Loucy (cell line): Measurements from ENCODE around the gene C1orf174.

Experiments used
- H2AFZ ChIP-seq: fragments of 200-600 bp; sonication (generic); 2 replicates; pipeline ENCODE4 v1.6.0; 2016; ENCODE audit warnings: antibody characterized with exemption, mild to moderate bottlenecking, low read length, moderate library complexity
- H3F3A ChIP-seq: fragments of 200-600 bp; 2 replicates; pipeline ENCODE4 v1.6.0; 2016; ENCODE audit warnings: antibody characterized with exemption, low read depth, mild to moderate bottlenecking
- H3K27me3 ChIP-seq: fragments of 200-600 bp; sonication (generic); 2 replicates; pipeline ENCODE4 v1.6.1; 2014; ENCODE audit warnings: low read length, mild to moderate bottlenecking; ENCODE audit not compliant: insufficient read depth, poor library complexity, severe bottlenecking
- H3K36me3 ChIP-seq: fragments of 200-600 bp; sonication (generic); 2 replicates; pipeline ENCODE4 v1.6.1; 2016; ENCODE audit warnings: low read length; ENCODE audit not compliant: insufficient read depth
- H3K4me1 ChIP-seq: fragments of 200-600 bp; sonication (generic); 2 replicates; pipeline ENCODE4 v1.5.1; 2014; ENCODE audit warnings: low read length, mild to moderate bottlenecking; ENCODE audit not compliant: insufficient read depth, poor library complexity, severe bottlenecking
- H3K4me2 ChIP-seq: fragments of 200-600 bp; sonication (generic); 2 replicates; pipeline ENCODE4 v1.6.0; 2014; ENCODE audit warnings: antibody characterized with exemption, low read length, low read depth, mild to moderate bottlenecking; ENCODE audit not compliant: poor library complexity, severe bottlenecking
- H3K4me3 ChIP-seq: fragments of 200-600 bp; sonication (generic); 2 replicates; pipeline ENCODE4 v1.5.1; 2014; ENCODE audit warnings: low read length, mild to moderate bottlenecking, mixed read lengths; ENCODE audit not compliant: poor library complexity, severe bottlenecking
- H3K79me2 ChIP-seq: fragments of 200-600 bp; sonication (generic); 2 replicates; pipeline ENCODE4 v1.6.1; 2014; ENCODE audit warnings: low read length; ENCODE audit not compliant: insufficient read depth
- H3K9ac ChIP-seq: fragments of 200-600 bp; sonication (generic); 2 replicates; pipeline ENCODE4 v1.6.0; 2014; ENCODE audit warnings: mild to moderate bottlenecking, low read depth, low read length, moderate library complexity; ENCODE audit not compliant: poor library complexity, severe bottlenecking
- H3K9me2 ChIP-seq: fragments of 200-600 bp; sonication (generic); replicated peaks from 2 replicates; pipeline ENCODE4 v1.6.1; 2016; ENCODE audit warnings: low read depth, low read length, mixed read lengths
- H3K9me3 ChIP-seq: fragments of 200-600 bp; sonication (generic); 2 replicates; pipeline ENCODE4 v1.6.1; 2014; ENCODE audit warnings: mild to moderate bottlenecking, antibody characterized with exemption, low read length, low read depth; ENCODE audit not compliant: insufficient read depth
- H4K20me1 ChIP-seq: fragments of 200-600 bp; sonication (generic); 2 replicates; pipeline ENCODE4 v1.6.0; 2014; ENCODE audit warnings: antibody characterized with exemption, low read length, mild to moderate bottlenecking; ENCODE audit not compliant: insufficient read depth, poor library complexity, severe bottlenecking
- CTCF ChIP-seq: fragments of 200-600 bp; sonication (generic); conservative IDR thresholded peaks from 2 replicates; pipeline ENCODE4 v1.5.1; 2014; ENCODE audit warnings: mild to moderate bottlenecking, antibody characterized with exemption, low read length
- EZH2phosphoT487 ChIP-seq: fragments of 200-600 bp; IDR thresholded peaks from 2 replicates; pipeline ENCODE4 v1.6.1; 2018; ENCODE audit warnings: antibody characterized with exemption, mild to moderate bottlenecking, moderate library complexity, borderline replicate concordance

The C1orf174 gene

GRCh38 chr1:3923378-3924185, 23.5 kb upstream of the C1orf174 start:
- Histone ChIP-seq H2AFZ (no peak overlapping the region), H3K27me3 (no peaks in the 10 kb centered on the region), H3K9me3 (no peaks in the 10 kb centered on the region; the same call in 1 of the 2 replicates), H3K36me3 (no peaks in the 10 kb centered on the region), H3K9me2 (no peaks in the 10 kb centered on the region), H3K4me1 (no peaks in the 10 kb centered on the region), H3K4me3 (no peak overlapping the region), H3K4me2 (no peak overlapping the region), H4K20me1 (no peaks in the 10 kb centered on the region), H3K79me2 (no peaks in the 10 kb centered on the region), H3F3A (no peaks in the 10 kb centered on the region), H3K9ac (no peak overlapping the region)
- TF ChIP-seq CTCF (no peak), EZH2phosphoT487 (no peak)

GRCh38 chr1:3922851-3923250, 22.8 kb upstream of the C1orf174 start:
- Histone ChIP-seq H3K9me2 (no peaks in the 10 kb centered on the region), H3K9ac (no peak overlapping the region), H4K20me1 (no peaks in the 10 kb centered on the region), H3K4me1 (no peaks in the 10 kb centered on the region), H3K9me3 (no peaks in the 10 kb centered on the region; the same call in 1 of the 2 replicates), H3K79me2 (no peaks in the 10 kb centered on the region), H3K27me3 (no peaks in the 10 kb centered on the region), H3K36me3 (no peaks in the 10 kb centered on the region), H3K4me3 (no peak overlapping the region), H3F3A (no peaks in the 10 kb centered on the region), H2AFZ (no peak overlapping the region), H3K4me2 (no peak overlapping the region)
- TF ChIP-seq CTCF (no peak), EZH2phosphoT487 (no peak)

GRCh38 chr1:3922201-3922725, 22.2 kb upstream of the C1orf174 start:
- H3K4me3 ChIP-seq: no peak overlapping the region
- H3K9ac ChIP-seq: no peak overlapping the region
- no peak overlapping the region for H3K4me2 ChIP-seq

More at GRCh38 chr1:3922201-3922725, 22.2 kb upstream of the C1orf174 start:
- Histone ChIP-seq H2AFZ (no peak overlapping the region), H4K20me1 (no peaks in the 10 kb centered on the region), H3K27me3 (no peaks in the 10 kb centered on the region), H3K79me2 (no peaks in the 10 kb centered on the region), H3K9me2 (no peaks in the 10 kb centered on the region), H3K9me3 (no peaks in the 10 kb centered on the region; the same call in 1 of the 2 replicates), H3K4me1 (no peaks in the 10 kb centered on the region), H3F3A (no peaks in the 10 kb centered on the region), H3K36me3 (no peaks in the 10 kb centered on the region)
- no peak for TF ChIP-seq EZH2phosphoT487
- TF ChIP-seq CTCF: no peak
